ENCODE data around the gene ACTBL2.
"Not testable (repeated sequence)": the region's sequence is repeated elsewhere in the genome, so short reads cannot be mapped to it uniquely, and the experiment has no call there.

Gene ACTBL2

DNA sequence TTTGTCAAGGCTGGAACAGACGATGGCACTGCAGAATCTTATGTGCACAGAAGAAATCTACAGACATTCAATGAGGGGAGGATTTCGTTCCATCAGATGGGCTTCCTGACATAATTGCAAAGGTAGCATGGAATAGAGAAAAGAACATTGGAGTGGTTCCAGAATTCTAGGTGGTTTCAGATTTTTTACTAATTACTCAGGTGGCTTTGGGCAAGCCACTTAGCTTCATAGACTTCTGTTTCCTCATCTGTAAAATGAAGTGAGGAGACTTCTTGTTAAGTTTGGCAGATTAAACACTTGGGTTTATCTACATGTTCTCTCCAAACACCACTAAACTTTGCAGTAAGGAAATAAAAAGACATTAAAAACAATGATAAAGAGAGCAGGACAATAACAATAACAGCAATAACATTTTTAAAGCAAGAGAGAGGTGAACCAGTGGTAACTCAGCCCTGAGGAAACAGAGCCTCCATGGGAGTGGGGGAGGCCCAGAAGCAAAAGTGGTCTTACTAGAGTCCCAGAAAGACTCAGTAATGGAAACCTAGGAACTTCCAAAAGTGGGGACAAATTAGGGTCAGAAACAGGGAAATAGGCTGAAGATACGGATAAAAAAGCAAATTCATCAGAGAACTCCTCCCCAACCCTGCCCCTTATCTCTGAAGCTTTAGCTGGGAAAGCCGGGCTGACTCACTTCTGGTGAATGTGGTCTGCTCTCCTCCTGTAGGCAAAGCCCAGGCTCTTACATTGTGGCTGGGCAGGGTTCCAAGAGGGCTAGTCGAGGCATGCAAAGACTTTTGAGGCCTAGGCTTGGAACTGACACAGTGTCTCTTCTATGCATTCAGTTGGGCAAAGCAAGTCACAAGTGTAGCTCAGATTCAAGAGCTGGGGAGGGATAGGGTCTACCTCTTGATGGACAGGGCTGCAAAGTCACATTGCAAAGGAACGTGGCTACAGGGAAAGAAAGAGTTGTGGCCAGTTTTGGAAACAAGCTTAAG lies 11.8 kb upstream of the ACTBL2 start:
- DNase-seq = peak; percentile 87

DNA sequence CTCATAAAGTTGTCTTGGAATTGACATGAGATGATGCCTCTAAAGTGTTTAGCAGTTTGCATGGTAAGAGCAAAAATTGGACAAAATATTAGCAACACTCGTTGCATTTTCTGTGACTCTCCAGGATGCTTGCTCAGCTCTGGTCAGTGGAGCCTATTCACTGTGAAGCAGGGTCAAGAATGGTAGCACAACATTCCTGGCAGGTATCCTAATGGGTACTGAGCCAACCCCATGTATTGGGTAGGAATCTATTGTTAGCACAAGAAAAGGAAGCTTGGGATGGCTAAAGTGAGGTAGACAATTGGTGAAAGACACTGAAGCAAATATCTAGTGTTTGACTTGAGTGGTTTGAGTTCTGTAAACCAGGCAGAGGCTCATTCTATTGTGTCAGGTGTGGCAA lies 10.4 kb upstream of the ACTBL2 start:
- no peak for DNase-seq

DNA sequence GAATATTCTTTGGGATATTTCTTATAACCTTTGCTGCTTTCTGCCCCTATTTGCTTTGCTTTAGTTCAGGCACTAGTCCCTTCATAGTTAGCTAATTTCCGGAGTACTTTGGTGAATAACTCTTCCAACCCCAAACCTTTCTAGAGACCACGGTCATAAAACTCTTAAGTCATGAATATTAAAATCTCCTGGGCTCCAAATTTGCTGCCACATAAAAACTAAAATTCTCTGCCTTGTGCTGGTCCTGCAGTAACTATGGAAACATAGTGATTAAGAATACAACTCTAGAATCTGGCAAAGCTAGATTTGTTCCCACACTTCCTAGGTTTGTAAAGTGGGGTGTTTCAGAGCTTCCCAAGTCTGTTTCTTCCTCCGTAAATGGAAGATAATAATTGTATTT lies 10.0 kb upstream of the ACTBL2 start:
- no peak for DNase-seq

DNA sequence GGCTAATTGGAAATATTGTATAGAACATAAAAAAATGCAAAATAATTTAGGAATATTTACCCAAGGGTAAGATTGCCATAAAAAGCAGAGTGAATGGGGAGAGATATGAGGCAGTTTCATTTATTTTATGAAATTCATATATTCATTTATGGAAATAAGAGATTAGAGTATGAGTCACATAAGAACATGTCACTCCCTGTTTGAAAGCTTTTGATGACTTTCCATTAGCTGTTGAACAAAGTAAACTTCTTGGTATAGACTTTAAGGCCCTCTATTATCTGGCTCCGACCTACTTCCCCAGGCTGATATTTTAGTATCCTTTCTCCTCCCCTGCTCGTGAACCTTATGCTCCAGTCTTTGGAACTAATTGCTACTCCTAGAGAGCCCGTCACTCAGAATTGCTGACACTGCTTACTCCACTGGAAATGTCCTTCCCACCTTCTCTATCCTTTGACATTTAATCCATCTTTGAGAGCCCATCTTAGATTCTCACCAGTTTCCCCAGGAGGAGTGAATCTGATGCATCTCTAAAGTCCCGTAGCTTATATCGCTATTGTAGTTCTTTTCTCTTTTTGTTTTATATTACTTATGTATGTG lies 8.9 kb upstream of the ACTBL2 start:
- DNase-seq = no peak

DNA sequence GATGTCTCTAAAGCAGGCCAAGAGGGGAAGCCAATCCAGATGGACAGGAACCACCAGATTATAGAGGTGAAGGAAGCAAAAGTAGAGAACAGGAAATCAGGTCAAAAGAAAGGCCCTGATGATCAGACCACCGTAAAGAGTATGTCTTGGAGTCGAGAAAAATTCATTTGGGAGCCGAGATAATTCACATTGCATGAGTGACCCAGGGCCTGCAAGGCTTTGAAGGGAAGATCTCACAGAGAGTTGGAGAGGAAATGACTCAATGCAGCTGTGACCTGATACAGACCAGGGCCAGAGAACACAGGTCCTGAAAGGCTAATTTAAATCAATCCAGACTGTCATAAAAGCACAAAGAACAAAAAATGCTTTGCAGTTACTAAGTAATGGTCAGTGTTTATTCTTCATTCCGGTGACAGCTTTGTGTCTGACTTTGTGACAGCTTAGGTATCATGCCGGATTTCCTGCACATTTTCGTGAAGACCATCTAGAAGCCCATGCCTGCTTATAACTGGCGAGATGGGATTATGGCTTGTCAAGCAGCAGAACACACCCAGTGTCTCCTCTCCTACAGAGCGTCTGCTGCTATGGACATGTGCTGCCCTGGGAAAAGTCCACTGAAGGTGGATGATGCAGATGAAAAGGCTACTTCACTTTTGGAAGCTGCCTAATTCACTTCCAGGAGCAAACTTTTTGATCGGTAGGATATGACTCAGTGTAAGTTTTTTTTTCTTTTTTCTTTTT lies 5.8 kb upstream of the ACTBL2 start:
- peak; percentile 18 for DNase-seq

DNA sequence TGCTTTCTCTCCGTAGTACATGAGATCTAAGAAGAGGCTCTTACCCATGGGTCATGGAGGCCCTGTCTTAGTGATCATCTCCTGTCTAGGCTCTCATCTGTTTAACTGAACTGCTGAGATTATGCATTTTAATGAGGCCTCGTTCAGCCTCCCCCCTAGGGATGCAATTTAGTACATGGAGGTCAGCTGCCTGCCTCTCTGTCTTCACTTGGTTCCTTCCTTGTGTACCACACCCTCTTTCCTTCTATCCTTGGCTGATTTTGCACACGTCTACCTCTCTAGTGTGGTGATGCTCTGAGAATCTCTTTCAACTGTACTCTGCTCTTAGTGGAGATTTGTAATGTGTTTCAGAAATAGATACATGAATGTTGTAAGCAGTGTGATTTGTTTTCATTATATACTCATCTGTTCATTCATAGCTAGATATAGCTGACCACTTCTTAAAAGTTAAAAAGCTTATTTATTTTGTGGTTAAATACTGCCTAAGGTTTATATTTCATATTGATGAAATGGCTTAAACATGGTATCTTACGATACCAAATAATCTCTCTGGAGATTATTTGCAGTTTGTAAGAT lies 3.5 kb upstream of the ACTBL2 start:
- DNase-seq = no peak

DNA sequence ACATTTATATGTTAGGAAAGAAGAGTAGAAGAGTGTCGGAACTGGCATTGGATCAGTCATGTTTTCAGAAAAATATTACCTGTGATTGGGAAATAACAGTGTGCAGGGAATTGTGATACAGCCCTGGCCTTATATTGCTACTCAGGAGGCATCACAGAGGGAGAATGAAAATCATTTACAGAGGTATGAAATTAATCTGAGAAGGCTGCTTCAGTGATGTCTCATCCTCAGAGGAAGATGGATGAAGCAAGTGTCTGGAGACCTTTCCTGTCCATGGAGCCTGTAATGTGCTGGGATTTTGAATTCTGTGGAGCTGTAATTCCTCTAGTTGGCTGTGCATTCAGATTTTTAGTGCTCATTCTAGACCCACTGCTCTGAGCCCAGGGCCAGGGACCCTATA lies 3.8 kb downstream of the ACTBL2 start:
- no peak for DNase-seq

DNA sequence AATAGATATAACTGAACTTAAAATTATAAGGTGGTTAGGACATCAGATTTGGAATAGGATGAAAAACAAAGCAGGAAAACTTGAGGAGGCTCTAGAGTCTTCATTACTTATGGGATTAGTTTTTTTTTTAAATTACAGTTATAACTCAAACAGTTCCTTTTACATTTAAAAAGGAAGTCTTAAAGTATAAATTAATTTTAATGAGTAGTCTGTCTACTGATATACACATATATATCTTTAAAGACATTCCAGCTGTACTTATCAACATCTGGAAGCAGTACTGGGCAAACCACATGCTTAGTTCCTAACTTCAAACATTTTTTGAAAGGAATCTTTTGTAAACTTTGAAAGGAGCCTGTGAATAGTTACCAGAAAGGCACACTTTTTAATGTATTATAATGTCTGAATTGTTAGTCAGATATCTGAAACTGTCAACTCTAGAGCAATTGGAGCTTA lies 6.0 kb downstream of the ACTBL2 start:
- no peak for DNase-seq

DNA sequence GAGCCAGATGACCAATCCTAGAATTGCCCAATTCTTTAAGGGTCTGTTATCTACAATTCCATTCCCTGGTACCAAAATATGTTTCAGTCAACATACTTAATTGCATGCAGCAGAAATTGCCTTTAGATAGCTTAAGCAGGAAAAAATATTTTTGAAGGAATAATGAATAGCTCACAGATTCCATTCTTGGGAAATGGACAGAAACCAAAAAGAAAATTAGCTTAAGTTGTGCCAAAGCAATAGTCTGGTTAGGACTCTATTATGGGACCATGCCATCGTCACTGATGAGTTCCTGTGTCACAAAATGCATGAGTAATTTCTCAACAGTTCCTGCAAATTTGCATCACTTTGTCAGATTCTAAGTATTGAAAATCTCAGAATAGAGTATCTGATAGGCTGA lies 12.3 kb downstream of the ACTBL2 start:
- DNase-seq = no peak

DNA sequence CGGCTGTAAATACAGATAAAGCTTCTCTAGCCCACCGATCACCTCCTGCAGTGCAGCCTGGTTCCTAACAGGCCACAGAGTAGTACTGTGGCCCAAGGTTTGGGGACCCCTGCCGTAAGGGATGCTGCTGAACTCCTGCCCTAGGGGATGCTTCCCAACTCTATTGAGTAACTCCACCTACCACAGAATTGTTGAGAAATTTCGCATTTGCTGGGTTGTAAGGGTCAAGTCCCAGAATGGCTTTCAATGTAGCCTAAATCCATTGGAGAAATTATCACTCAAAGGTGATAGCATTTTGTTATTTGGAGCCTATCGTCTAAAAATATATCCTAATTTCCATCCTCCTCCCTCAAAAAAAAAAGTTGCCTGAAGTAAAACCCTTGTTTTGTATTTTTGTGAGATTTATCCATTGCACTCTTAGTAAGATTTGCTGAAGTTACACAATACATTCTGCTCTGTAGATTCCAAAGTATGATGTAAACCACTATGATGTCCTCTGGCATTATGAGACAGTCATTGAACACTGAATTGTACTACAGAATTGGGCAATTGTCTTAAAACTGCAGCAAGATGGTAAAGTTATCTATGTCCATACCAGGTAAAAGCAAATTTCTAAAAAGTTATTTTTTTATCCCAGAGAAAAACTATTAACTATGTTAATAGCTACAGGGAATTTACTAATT lies 14.0 kb downstream of the ACTBL2 start:
- DNase-seq = no peak

DNA sequence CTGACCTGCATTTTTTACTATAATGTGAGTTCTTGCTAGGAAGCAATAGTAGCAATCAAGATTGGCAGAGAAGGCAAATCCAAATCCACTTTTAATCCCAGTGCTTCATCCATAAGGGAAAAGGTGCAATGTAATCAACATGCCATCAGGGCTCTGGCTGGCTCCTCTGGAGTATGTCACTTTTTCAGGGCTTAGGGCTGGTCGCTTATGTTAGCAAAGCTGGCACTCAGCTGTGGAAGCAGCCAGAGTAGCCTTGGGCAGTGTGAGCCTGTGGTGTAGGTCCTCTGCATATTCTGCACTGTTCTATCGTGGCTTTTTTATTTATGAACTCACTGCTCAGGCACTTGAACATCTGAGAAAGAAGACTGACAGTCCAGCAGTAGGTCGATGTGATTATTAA lies 16.1 kb downstream of the ACTBL2 start:
- no peak for DNase-seq

DNA sequence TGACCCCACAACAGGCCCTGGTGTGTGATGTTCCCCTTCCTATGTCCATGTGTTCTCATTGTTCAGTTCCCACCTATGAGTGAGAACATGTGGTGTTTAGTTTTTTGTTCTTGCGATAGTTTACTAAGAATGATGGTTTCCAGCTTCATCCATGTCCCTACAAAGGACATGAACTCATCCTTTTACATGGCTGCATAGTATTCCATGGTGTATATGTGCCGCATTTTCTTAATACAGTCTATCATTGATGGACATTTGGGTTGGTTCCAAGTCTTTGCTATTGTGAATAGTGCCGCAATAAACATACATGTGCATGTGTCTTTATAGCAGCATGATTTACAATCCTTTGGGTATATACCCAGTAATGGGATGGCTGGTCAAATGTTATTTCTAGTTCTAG lies 22.6 kb downstream of the ACTBL2 start:
- DNase-seq = not testable (repeated sequence)

DNA sequence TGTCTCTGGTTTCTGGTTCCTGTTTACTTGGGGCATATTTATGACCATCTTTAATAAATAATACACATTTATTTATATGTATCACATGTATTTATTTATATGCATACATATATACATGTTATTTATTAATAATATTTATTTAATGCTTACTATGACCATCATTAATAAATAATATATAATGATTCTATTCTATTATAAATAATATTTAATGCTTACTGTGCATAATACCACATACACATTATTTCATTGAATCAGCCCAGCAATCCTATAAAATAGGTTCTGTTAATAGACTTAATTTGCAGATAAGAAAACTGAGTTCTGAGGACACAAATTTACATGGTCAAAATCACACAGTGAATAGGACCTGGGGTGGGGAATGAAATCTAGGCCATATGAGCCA lies 24.2 kb downstream of the ACTBL2 start:
- DNase-seq = no peak

DNA sequence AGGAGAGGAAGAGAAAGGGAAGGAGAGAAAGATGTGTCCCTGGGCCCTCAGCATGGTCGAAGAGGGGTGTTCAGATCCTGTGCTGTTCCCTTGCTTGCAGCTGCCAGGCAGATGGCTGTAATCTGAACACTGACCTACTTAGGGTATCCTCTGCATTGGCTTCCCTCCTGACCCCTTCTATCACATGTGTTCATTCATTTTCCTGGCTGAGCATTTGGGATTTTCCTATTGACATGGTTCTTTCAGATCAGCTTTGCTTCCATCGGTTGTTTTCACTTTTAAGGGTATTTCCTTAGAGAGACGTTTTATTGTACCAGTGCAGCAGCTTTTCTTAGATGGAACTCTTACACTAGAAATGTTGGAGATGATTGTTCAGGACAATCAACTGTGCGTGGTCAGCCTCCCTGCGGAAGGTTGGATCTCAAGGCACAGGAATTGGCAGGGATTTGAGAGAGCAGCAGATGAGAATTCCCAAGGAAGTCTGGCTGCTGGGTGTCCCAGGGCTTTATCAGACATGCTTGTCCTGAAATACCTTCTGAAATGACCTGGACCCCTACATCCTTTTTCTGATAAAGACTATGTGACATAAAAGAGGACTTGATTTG lies 26.0 kb downstream of the ACTBL2 start:
- no peak for DNase-seq

DNA sequence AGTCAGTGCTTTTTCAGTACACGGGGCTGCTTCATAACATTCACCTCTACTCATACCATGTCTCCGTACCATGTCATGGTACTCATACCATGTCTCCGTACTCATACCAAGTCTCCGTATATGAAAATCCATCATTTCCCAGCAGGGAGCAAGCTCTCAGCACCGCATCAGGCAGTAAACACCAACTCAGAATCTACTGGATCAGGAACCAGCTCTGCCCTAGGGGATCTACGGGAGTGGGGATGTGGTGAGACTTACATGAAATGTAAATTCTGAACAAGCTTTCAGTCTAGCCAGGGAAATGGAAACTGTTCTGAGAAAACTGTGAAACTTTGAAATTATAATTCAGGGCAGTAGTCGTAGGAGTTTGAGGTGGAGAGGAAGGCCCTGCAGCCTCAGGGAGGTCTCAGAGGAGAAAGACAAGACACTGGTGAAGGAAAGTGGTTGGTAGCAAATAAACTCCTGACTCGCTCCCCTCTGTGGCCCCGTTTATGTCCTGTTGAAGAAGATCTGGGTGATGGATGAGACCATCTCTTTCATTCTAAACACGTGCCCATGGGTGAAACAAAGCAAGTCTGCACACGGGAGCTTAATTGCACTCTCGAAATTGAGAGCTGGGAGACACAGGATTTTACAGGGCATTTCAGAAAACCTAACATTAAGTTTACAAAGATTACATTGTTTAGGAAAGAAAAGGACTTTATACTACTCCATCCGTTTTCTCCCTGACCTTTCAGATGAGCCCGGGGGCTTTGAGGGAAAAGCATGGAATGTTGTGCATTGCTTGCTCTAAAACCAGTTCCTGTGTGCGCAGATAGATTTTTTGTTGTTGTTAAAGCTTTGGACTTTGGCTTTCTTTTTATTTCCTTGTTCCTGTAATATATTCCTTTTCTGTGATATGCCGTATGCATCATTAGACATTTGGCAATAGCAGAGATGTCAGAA lies 26.8 kb downstream of the ACTBL2 start:
- no peak for DNase-seq

DNA sequence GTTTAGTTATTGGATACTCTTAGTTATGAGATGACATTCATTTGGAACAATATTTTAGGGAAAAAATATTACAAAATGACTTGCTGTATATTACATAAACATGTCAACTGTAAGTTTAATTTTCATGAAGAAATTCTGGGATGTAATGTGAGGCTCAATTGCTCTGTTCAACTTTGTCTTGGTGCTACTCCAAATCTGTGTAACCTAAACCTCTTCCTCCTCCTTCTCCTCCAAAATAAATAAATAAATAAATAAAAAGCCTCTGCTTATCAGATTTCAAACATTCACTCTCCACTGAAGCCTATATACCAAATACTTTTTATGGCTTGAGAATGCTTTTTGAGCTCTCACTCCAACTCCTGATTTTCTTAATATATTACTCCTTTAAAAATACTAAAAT lies 27.7 kb downstream of the ACTBL2 start:
- no peak for DNase-seq

DNA sequence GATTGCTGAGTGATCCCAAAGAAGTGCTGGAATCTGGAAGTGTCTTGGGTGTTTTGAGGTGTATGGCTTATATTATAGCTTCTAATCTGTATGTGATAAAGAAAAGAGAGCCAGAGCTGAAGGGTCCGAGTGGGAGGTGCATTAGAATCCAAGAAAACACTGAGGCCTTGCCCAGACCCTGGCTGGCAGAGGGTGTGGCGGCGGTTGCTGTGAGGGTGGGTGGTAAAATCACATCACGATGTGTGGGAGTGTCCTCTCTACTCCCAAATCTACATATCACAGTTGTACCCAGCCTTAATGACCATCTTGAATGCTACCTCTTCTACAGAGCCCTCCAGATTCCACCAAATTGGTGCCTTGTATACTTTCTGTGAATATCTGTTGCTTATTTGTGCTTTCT lies 28.9 kb downstream of the ACTBL2 start:
- DNase-seq = no peak

DNA sequence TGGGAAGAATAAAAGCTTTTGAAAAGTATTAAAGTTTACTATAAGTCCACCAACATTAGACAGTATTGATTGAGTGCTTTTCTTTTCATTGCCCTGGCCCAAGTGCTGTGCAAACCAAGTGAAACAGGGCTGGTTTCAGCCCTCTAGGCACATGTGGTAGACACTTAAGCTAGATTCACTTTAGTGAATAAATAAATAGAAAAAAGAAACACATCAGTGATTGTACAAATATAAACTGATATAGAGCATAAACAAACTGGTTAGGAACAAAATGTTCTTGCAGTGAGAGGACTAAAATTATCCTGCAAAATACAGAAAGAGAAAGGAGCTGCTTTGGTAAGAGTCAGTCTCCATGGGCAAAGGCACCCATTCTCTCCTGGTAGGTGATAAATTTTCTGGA lies 29.7 kb downstream of the ACTBL2 start:
- no peak for DNase-seq

DNA sequence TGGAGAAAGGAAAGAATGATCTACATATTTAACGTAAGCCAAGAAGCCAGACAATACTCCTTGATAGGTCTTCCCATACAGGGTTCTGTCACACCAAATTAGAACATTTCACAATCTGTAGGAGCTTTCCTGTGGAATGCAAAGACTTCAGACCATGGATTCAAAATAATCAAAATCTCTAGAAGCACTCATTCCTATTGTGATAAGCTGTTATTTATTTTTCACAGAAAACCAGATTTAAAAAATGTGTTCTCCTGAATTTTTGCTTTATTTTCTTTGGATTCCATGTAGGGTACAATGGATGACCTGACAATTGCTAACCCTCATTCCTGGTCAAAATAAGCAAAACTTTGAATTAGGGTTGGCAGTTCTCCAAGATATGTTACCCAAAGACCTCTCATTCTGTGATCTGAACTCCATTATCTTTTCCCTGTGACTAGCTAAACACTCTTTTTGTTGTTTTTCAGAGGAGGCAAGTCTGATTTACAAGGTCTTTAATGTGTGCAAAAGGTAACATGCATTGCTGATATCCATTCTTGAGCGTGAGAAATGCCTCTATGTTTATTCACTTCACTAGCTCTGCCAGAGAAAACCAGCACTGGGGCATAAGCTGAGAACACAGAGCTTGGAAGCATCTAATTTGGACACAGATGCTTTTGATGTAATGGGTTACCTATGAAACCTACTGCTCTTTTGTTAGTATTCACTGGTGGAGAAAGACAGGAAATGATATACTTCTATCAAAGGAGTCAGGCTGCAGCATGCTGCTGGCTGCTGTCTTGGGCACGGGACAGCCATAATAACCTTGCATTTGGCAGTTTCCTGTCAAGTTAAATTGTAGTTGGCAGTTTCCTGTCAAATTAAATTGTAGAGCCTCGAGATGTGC lies 31.4 kb downstream of the ACTBL2 start:
- DNase-seq = no peak

DNA sequence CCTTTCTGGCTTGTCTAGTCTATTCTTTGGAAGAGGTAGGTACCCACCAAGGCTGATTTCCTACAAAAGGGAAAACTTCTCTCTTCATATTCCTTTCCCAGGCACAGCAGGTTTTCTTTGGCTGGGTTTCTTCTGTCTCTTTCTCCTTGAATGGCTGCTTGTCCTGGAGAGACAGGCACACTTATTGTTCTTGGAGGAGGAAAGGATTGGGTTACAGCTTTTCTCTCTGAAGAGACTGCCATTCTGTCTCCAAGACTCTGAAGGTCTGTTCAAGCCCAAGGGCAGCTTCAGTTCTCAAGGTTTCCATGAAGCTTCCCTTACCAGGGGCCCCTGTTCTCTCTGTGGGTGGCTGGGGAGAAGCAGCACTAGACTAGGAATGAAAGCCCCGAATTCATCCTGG lies 33.9 kb downstream of the ACTBL2 start:
- no peak for DNase-seq
